Mesothelial cell of epicardium (in vitro differentiated cells): ENCODE data around the gene ADGRV1. TPM values are rescaled to one million over a fixed set of nuclear protein-coding genes. Genes with fewer than 3 reads are reported as not detected.

ENCODE experiments used
- DNase-seq, 2 experiments: peaks; one replicate each; pipeline ENCODE4 v3.0.0; 2021; ENCODE audit warnings: low spot score in 2 of 2; ENCODE audit not compliant: unreplicated experiment in 2 of 2
- H3K27ac Mint-ChIP-seq: 2 replicates; pipeline ENCODE4 v1.8.0; 2021; ENCODE audit warnings: mixed read lengths
- H3K27me3 Mint-ChIP-seq: 2 replicates; pipeline ENCODE4 v1.8.0; 2021; ENCODE audit warnings: low read depth, mixed read lengths
- H3K36me3 Mint-ChIP-seq: 2 replicates; pipeline ENCODE4 v1.8.0; 2021; ENCODE audit warnings: mixed read lengths
- H3K4me1 Mint-ChIP-seq: 2 replicates; pipeline ENCODE4 v1.8.0; 2021; ENCODE audit warnings: mixed read lengths
- H3K4me3 Mint-ChIP-seq: 2 replicates; pipeline ENCODE4 v1.8.0; 2021; ENCODE audit warnings: mild to moderate bottlenecking, moderate library complexity, mixed read lengths
- H3K9me3 Mint-ChIP-seq: 2 replicates; pipeline ENCODE4 v1.8.0; 2021; ENCODE audit warnings: mixed read lengths
- total RNA-seq: library from RNA; stranded (reverse); gene quantifications from 3 replicates; pipeline ENCODE4 v1.2.1, GENCODE V29; 2021
- TF ChIP-seq, protein P1 (sequence below): fragments of 200-600 bp; sonication (generic); IDR thresholded peaks from one replicate; pipeline ENCODE4 v1.5.0; 2021; ENCODE audit warnings: antibody characterized with exemption; ENCODE audit not compliant: unreplicated experiment

ADGRV1 gene
- total RNA-seq, 1 donor from 2014 or later = 25.4 TPM

DNA sequence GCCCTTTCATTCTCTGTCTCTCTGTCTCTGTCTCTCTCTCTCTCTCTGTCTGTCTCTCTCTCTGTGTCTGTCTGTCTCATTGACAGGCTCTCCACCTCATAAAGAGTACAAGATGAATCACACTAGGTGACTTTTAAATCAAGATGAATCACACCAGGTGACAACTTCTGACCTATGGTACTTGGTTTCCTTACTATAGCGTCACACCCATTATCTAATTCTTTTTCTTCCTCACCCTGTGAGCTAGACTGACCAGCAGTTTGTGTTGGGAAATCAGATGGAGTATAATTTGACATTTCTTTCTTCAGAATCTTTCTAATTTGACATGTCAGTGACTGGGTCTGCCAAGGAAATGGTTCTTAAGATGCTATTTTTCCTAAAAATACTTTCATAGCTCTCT is 591.6 kb downstream of the ADGRV1 start:
- H3K9me3 Mint-ChIP-seq = peaks cover 6% of the 10 kb centered on the region
- TF ChIP-seq, protein P1, sequence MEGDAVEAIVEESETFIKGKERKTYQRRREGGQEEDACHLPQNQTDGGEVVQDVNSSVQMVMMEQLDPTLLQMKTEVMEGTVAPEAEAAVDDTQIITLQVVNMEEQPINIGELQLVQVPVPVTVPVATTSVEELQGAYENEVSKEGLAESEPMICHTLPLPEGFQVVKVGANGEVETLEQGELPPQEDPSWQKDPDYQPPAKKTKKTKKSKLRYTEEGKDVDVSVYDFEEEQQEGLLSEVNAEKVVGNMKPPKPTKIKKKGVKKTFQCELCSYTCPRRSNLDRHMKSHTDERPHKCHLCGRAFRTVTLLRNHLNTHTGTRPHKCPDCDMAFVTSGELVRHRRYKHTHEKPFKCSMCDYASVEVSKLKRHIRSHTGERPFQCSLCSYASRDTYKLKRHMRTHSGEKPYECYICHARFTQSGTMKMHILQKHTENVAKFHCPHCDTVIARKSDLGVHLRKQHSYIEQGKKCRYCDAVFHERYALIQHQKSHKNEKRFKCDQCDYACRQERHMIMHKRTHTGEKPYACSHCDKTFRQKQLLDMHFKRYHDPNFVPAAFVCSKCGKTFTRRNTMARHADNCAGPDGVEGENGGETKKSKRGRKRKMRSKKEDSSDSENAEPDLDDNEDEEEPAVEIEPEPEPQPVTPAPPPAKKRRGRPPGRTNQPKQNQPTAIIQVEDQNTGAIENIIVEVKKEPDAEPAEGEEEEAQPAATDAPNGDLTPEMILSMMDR = no peak
- DNase-seq = no peak
- H3K4me3 Mint-ChIP-seq = no peak overlapping the region
- peaks cover 7% of the 10 kb centered on the region for H3K4me1 Mint-ChIP-seq
- peaks cover 6% of the 10 kb centered on the region for H3K36me3 Mint-ChIP-seq
- no peak overlapping the region for H3K27ac Mint-ChIP-seq
- H3K27me3 Mint-ChIP-seq = no peaks in the 10 kb centered on the region

DNA sequence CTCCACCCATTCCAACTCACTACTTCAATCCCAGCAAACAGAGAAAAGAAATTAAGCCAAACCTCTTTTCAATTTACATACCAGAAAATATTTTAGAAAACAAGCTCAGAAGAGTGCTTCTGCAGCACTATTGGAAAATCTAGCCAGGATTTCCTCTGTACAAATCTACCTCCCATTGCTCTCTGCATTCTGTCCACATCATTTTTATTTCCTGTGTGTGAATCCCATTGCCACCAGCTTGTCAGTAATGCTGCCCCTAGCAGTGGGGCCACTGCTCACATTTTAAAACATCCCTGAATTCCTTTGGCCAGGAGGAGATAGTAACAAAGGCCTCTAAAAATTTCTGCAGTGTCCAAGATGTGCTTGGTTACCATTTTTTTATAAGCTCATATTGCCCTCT is 592.0 kb downstream of the ADGRV1 start:
- TF ChIP-seq, protein P1 = no peak
- Mint-ChIP-seq H3K27me3 (no peaks in the 10 kb centered on the region), H3K4me3 (no peak overlapping the region), H3K27ac (no peak overlapping the region), H3K4me1 (peaks cover 8% of the 10 kb centered on the region), H3K9me3 (peaks cover 6% of the 10 kb centered on the region), H3K36me3 (peaks cover 6% of the 10 kb centered on the region)
- DNase-seq = no peak

DNA sequence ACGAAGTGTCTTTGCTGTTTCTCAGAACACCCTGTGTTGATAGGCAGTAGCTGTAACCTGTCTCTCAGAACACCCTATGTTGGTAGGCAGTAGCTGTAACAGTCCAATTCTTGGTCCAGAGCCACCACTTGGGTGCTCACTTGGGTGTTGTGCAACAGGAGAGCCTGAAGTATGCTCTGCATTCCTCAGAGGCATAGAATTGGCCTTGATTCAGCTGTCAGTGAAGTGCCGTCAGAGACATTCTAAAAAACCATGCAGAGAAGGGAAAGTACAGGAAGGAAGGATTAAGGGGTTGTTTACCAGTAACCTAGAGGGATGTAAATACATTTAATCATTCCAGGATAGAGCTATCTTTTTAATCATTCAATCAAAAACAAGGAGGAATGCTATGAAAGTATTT is 593.4 kb downstream of the ADGRV1 start:
- no peak overlapping the region for H3K4me3 Mint-ChIP-seq
- H3K27me3 Mint-ChIP-seq = no peaks in the 10 kb centered on the region
- peak overlapping the region; percentile 11 for H3K27ac Mint-ChIP-seq
- H3K36me3 Mint-ChIP-seq = peaks cover 6% of the 10 kb centered on the region
- no peak for DNase-seq
- H3K4me1 Mint-ChIP-seq = peaks cover 15% of the 10 kb centered on the region
- peaks cover 6% of the 10 kb centered on the region for H3K9me3 Mint-ChIP-seq
- TF ChIP-seq, protein P1 = no peak

DNA sequence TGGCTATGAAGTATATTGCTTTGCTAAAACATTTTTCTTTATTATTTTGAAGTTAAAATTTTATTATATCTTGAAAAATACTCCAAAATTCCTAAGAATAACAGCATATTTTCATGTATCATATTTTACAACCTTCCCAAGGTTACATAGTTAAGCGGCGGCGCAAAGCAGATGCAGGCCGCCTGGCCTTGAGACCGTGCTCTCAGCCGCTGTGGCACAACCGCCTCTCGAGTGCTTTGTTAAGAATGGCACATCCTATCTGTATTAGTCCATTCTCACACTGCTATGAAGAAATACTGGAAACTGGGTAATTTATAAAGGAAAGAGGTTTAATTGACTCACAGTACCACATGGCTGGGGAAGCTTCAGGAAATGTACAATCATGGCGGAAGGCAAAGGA is 595.7 kb downstream of the ADGRV1 start:
- no peaks in the 10 kb centered on the region for H3K27me3 Mint-ChIP-seq
- TF ChIP-seq, protein P1 = no peak
- no peaks in the 10 kb centered on the region for H3K36me3 Mint-ChIP-seq
- H3K4me1 Mint-ChIP-seq = peaks cover 15% of the 10 kb centered on the region
- no peak overlapping the region for H3K4me3 Mint-ChIP-seq
- no peak for DNase-seq
- no peaks in the 10 kb centered on the region for H3K9me3 Mint-ChIP-seq
- H3K27ac Mint-ChIP-seq = no peak overlapping the region

DNA sequence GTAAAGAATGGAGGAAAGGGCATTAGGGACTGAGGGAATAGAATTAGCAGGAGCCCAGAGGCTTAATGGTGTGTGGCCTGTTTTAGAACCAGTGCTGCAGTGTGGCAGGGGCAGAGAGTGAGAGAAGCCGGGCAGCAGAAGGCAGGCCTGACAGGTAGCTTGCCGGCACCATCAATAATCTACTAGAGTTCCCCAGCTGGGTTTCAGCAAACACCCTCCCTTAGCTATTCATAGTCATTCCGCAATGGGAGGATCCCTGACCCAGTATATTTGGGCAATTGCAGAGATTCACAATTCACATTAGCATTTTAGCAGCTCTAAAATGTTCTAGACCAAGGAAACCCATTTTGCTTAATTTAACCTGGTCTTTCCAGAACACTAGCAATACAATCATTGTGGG is 596.7 kb downstream of the ADGRV1 start:
- no peaks in the 10 kb centered on the region for H3K9me3 Mint-ChIP-seq
- no peak overlapping the region for H3K27ac Mint-ChIP-seq
- H3K36me3 Mint-ChIP-seq = no peaks in the 10 kb centered on the region
- TF ChIP-seq, protein P1 = no peak
- H3K4me1 Mint-ChIP-seq = peaks cover 15% of the 10 kb centered on the region
- H3K27me3 Mint-ChIP-seq = no peaks in the 10 kb centered on the region
- H3K4me3 Mint-ChIP-seq = no peak overlapping the region
- no peak for DNase-seq

DNA sequence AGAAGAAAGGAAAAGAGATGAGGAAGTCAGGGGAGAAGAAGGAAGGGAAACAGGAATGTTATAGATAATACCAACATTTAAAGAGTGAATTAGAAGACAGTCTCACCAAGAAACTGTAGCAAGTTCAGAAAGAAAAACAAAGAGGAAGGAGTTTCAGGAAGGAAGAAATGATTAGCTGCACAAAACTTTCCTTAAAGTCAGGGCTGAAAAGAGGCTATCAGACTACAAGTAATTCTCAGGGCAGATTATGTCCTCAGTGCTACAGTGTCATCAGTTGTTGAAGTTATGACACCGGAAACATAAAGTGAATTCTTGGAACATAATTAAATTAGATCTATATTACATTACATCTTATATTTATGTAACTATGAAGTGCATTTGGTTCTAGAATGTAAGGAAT is 597.6 kb downstream of the ADGRV1 start:
- TF ChIP-seq, protein P1 = no peak
- H3K9me3 Mint-ChIP-seq = no peaks in the 10 kb centered on the region

More for the DNA sequence above, 597.6 kb downstream of the ADGRV1 start:
- Mint-ChIP-seq H3K36me3 (no peaks in the 10 kb centered on the region), H3K4me3 (no peak overlapping the region), H3K27me3 (no peaks in the 10 kb centered on the region), H3K27ac (peak overlapping the region; percentile 2), H3K4me1 (peaks cover 15% of the 10 kb centered on the region)
- DNase-seq = no peak
